Left hindlimb (tissue), 1 donor: Measurements from ENCODE around the gene ZNF487.
"Not testable (repeated sequence)": the region's sequence is repeated elsewhere in the genome, so short reads cannot be mapped to it uniquely, and the experiment has no call there.

Experiments used
- DNase-seq: peaks from one replicate; pipeline ENCODE4 v3.0.0-alpha.2; 2018

Gene ZNF487

GRCh38 chr10:43444323-43444722, 7.4 kb downstream of the ZNF487 start:
- DNase-seq = no peak

- DNase-seq = no peak
These were observed 8.1 kb downstream of the ZNF487 start for GRCh38 chr10:43444897-43445466.

GRCh38 chr10:43446219-43447017, 9.5 kb downstream of the ZNF487 start:
- DNase-seq = not testable (repeated sequence)

GRCh38 chr10:43448742-43449141, 11.8 kb downstream of the ZNF487 start:
- DNase-seq = no peak

- DNase-seq = no peak
These were observed 15.5 kb downstream of the ZNF487 start for GRCh38 chr10:43452356-43452914.

- no peak for DNase-seq
These were observed 16.4 kb downstream of the ZNF487 start for GRCh38 chr10:43453266-43453831.

GRCh38 chr10:43454025-43454424, 17.1 kb downstream of the ZNF487 start:
- not testable (repeated sequence) for DNase-seq

GRCh38 chr10:43456561-43456960, 19.6 kb downstream of the ZNF487 start:
- DNase-seq = not testable (repeated sequence)

- DNase-seq = no peak
These were observed 21.3 kb downstream of the ZNF487 start for GRCh38 chr10:43458227-43458626.

- DNase-seq = no peak
These were observed 25.0 kb downstream of the ZNF487 start for GRCh38 chr10:43461950-43462349.

GRCh38 chr10:43465086-43465735, 28.3 kb downstream of the ZNF487 start:
- not testable (repeated sequence) for DNase-seq

- not testable (repeated sequence) for DNase-seq
These were observed 28.8 kb downstream of the ZNF487 start for GRCh38 chr10:43465736-43466120.

GRCh38 chr10:43471146-43471545, 34.2 kb downstream of the ZNF487 start:
- DNase-seq = no peak

GRCh38 chr10:43471935-43472720, 35.2 kb downstream of the ZNF487 start:
- no peak for DNase-seq

- no peak for DNase-seq
These were observed 42.4 kb downstream of the ZNF487 start for GRCh38 chr10:43479275-43479674.

GRCh38 chr10:43482319-43483078, 45.6 kb downstream of the ZNF487 start:
- DNase-seq = no peak

- no peak for DNase-seq
These were observed 54.9 kb downstream of the ZNF487 start for GRCh38 chr10:43491855-43492254.

- no peak for DNase-seq
These were observed 66.0 kb downstream of the ZNF487 start for GRCh38 chr10:43502931-43503330.

- DNase-seq = no peak
These were observed 87.7 kb downstream of the ZNF487 start for GRCh38 chr10:43524434-43525247.
